ENCODE measurements around the gene CTTN. TPM values are rescaled to one million over a fixed set of nuclear protein-coding genes. Genes with fewer than 3 reads are reported as not detected.

CTTN gene
- total RNA-seq, 1 experiment from 2014 or later = 294 TPM

DNA sequence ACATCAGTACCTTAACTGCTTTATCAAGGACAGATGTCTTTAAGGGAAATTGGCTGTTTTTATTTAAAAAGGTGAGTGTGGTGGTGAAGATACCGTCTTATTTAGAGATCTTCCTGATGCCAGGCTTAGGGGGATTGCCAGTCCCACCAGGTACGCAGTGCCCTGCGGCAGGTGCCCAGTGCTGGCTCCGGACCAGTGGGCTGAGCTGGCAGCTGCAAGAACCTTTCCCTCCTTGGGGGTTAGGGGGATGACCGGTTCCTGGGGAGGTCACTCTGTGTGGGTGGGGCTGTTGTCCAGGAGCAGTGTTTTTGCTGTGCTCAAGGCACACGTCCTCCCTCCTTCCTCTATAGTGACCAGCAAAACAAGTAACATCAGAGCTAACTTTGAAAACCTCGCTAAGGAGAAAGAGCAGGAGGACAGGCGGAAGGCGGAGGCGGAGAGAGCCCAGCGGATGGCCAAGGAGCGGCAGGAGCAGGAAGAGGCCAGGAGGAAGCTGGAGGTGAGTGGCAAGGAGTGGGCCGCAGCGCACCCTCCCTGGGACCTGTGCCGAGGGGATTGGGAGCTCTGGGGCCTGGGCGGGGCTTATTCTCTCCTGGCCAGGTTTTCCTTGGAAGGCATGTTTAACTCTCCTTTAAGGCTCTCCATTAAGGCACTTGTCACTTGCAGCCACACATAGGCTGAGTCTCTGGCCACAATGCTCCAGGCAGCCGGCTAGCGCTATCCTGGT, 30.5 kb downstream of the CTTN start:
- DNase-seq (ENCODE audit: low read depth) = no peak

- no peak for DNase-seq (ENCODE audit: low read depth)
Observed at GRCh38 chr11:70429428-70429705, 31.0 kb downstream of the CTTN start.

DNA sequence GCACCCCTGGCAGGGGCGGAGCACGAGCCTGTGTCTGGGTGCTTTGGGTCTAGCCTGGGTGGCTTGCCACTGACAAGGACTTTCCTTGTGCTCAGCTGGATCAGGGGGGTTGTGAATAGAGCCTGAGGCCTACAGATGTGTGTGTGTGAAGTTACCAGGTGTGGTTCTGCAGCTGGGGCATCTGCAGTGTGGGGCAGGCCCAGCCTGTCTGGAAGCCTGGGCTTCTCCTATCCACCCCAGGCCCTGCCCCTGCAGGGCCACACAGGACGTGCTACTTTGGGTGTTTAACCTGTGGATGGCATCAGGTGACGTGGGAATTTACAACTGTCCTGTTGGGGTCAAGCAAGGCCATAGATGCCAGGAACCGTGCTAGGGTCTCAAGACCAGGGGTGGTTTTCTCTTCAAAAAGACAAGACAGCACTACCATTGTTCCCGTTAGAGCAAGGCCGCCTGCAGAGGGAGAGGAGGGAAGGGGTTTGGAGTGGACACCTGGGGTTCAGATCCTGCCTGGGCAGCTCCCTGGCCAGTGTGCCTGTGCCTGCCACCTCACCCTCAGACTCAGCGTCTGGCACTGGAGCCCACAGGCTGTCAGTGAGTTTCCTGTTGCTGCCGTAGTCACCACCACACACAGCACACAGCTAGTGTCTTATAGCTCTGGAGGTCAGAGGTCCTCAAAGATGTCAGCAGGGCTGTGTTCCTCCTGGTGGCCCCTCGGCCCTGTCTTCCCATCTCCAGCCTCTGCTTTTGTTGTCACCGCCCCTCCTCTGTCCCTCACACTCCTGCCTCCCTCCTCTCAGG, 31.6 kb downstream of the CTTN start:
- DNase-seq (ENCODE audit: low read depth) = no peak

- DNase-seq (ENCODE audit: low read depth) = no peak
Observed at GRCh38 chr11:70430671-70431574, 32.6 kb downstream of the CTTN start.

- DNase-seq (ENCODE audit: low read depth) = no peak
Observed at GRCh38 chr11:70431611-70432010, 33.3 kb downstream of the CTTN start.

DNA sequence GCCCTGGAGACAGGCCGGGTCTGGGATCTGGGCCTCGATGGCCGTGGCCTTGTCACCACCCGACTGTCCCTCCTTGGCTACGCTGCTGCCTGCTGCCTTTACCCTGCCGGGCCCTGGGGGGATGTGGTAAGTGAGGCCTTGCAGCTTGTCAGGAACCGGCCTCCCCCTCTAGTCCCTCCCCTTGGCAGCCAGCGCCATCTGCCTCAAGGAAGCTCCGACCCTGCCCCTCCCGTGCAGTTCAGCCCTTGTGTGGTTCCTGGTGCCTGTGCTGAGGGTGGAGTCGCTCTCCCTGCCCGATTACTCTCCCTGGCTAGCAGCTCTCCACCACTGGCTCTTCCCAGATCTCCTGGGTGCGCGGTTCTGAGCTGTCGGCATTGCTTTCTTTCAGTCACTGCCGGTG, 33.7 kb downstream of the CTTN start:
- no peak for DNase-seq (ENCODE audit: low read depth)

GRCh38 chr11:70432580-70432979, 34.3 kb downstream of the CTTN start:
- no peak for DNase-seq (ENCODE audit: low read depth)

DNA sequence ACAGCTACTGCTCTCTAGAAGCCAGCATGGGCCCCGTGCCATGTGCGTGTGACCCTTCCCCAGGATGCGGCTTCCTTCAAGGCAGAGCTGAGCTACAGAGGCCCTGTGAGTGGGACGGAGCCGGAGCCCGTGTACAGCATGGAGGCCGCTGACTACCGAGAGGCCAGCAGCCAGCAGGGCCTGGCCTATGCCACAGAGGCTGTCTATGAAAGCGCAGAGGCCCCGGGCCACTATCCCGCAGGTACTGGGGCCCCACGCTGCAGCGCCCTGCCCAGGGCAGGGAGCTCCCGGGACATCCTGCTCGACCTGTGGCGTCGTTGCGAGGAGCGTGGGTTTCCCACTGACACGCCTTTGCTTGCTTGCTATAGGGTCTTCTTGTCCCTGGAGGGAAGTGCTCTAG, 34.7 kb downstream of the CTTN start:
- no peak for DNase-seq (ENCODE audit: low read depth)

DNA sequence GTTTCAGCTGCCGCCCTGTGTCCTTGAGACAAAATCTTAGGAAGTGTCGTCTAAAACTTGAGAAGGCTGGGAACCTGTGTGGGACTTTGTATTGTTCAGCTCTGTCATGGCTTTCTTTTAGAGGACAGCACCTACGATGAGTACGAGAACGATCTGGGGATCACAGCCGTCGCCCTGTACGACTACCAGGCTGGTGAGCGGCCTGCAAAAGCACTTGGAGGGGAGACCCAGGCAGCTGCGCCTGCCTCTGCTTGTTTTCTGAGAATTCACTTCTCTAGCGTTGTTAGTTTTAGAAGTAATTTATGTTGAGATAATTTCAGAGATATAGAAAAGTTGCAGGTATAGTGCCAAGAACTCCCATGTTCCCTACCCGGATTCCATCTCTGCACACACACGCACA, 35.2 kb downstream of the CTTN start:
- DNase-seq (ENCODE audit: low read depth) = no peak

GRCh38 chr11:70433966-70434812, 35.9 kb downstream of the CTTN start:
- DNase-seq (ENCODE audit: low read depth) = no peak

DNA sequence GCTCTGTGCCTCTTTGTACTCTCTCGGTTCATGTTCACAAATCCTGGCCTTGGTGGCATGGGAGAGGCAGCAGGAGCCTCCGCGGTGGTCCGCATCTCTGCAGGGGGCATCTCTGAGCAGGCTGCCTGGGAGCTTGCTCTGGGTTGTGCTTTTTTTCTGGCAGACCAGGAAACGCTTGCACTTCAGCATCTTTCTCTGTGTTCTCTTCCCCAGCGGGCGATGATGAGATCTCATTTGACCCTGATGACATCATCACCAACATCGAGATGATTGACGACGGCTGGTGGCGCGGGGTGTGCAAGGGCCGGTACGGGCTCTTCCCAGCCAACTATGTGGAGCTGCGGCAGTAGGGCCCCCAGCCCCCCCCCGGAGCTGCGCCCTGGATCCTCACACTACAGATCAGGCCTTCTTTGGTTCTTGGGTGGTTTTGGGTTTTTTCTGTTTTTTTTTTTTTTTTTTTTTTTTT, 36.5 kb downstream of the CTTN start:
- DNase-seq (ENCODE audit: low read depth) = peak; percentile 52

DNA sequence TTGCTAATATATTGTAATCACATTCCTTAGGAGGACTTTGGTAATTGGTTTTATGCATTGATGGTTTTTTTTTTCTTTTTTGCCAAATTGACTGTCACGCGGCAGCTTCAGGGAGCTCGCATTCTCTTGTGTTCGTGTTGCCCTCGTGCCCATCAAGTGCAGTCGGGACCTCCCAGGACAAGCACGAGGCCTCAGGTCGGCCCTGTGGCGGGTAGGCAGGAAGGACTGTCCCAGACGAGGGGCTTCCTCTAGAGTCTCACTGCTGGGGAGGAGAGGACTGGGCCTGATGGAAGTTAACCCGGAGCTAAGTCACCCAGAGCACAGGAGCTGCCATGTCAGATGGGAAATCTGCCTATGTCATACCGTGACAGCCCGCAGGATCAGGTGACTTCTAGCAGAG, 37.0 kb downstream of the CTTN start:
- no peak for DNase-seq (ENCODE audit: low read depth)

DNA sequence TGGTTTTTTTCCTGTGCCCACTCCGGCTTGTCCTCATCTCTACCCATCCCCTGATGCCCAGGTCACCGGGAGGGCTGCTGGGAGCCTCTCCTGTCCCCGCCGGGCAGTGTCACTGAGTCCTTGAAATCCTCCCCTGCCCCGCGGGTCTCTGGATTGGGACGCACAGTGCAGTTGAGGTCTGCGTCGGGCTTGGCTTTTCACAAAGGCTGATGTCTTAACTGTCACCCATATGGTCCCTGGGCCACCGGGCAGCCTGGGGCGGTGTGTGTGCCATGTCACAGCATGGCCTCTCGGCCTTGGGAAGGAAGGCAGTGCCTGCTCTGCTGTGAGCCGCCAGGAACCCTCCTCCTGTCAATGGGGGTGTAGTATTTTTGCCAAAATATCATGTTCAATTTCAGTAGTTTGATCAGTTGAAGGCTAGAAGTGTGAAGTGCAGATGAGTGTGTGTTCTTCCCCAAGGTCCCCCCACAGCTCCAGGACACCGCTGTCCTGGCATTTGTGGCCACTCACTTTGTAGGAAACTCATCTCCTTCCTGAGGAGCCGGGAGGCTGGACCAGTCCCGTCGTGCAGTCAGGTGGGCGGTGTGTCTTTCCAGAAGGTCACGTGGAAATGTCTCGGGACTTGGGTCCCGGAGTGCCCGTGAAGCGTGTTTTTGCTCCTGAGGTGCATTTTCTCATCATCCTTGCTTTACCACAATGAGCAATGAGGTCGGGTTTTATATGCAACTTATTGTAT, 37.6 kb downstream of the CTTN start:
- DNase-seq (ENCODE audit: low read depth) = no peak

DNA sequence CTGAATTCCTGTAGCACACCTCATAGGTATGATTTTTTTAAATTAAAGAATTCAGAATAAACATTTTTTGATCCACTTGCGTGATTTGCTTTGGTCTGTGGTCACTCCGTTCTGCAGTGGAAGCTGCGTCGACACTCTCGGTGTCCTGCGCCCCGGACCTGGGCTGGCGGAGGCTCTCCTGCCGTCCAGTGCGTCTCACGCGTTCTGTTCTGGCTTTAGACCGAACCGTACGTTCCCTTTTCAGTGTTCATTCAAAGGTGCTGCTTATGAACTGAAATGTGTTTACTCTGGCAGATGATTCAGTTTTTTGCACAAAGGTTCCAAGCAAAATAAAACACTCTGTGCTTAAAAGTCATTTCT, 38.2 kb downstream of the CTTN start:
- DNase-seq (ENCODE audit: low read depth) = no peak

DNA sequence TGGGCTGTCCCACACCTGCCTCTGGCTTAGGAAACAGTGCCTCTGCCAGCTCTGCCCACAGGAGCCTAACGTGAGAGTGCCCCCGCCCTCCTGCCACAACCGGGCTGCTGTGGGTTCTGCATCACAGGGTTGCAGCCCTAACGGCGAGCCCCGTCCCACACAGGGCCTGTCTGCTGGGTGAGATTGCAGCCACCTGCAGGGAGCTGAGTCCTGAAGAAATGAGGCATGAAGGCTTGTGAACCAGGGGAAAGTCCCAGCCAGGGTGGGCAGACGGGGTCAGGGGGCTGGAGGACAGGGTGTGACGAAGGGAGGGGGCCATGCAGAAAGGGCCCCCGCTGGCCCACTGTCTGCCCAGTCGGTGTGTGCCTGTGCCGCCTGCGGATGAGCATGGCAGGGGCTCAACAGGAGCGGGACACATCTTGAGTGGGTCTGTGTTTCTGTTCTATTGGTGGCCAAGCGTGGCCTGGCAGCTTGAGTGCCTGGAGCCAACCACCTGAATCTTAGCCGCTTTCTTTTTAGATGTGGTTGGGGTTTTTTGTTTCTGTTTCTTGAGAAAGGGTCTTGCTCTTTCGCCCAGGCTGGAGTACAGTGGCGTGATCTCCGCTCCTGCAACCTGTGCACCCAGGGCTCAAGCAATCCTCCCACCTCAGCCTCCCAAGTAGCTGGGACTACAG, 38.9 kb downstream of the CTTN start:
- DNase-seq (ENCODE audit: low read depth) = no peak

GRCh38 chr11:70440206-70440605, 41.9 kb downstream of the CTTN start:
- DNase-seq (ENCODE audit: low read depth) = no peak

- no peak for DNase-seq (ENCODE audit: low read depth)
Observed at GRCh38 chr11:70443773-70444030, 45.4 kb downstream of the CTTN start.

DNA sequence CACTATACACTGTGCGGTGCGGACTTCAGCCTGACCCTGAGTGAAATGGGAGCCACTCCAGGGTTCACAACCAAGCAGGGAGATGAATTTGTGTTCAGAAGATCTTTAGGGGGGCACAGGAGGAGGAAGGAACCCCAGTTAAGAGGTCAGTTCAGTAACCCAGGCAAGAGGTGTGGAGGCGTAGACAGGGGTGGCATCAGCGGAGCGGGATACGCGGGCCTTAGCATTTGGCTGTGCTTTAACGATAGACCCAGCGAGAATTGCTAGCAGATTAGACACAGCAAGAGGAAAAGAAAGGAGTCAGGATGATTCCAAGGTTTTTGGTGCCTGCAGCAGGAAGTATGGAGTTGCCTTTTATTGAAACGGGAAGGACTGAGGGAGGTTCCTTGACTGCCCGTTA, 46.8 kb downstream of the CTTN start:
- DNase-seq (ENCODE audit: low read depth) = no peak

GRCh38 chr11:70445605-70446004, 47.3 kb downstream of the CTTN start:
- no peak for DNase-seq (ENCODE audit: low read depth)

GRCh38 chr11:70448983-70449567, 50.7 kb downstream of the CTTN start:
- DNase-seq (ENCODE audit: low read depth) = no peak

All from LHCN-M2 (cell line).